Non-pigmented ciliary epithelial cell (primary cell): Measurements from ENCODE around the gene NIPSNAP2.
"Not testable (repeated sequence)": the region's sequence is repeated elsewhere in the genome, so short reads cannot be mapped to it uniquely, and the experiment has no call there.

Experiments
- DNase-seq: peaks from one replicate; pipeline ENCODE4 v3.0.0-alpha.2; 2010; ENCODE audit warnings: low read depth

NIPSNAP2 gene

GRCh38 chr7:55964261-55965099, at the start of gene NIPSNAP2:
NIPSNAP2 (plus strand) TSS chr7:55964585; CDS start chr7:55964610, 25 bp downstream.
- no peak for DNase-seq

- no peak for DNase-seq
These were observed 46.6 kb upstream of the NIPSNAP2 start for GRCh38 chr7:55917771-55918170.

- no peak for DNase-seq
These were observed 36.2 kb upstream of the NIPSNAP2 start for GRCh38 chr7:55928006-55928767.

- no peak for DNase-seq
These were observed 32.8 kb upstream of the NIPSNAP2 start for GRCh38 chr7:55931421-55932151.

- DNase-seq, result no peak
These were observed 24.8 kb upstream of the NIPSNAP2 start for GRCh38 chr7:55939514-55940123.

- DNase-seq, result no peak
These were observed 17.8 kb upstream of the NIPSNAP2 start for GRCh38 chr7:55946545-55946944.

GRCh38 chr7:55951637-55952351, 12.6 kb upstream of the NIPSNAP2 start, which contains the start of gene MRPS17:
MRPS17 (plus strand) TSS chr7:55951877; CDS start chr7:55953196, 1,319 bp downstream.
- DNase-seq, result peak; percentile 46

GRCh38 chr7:55952352-55952671, 12.1 kb upstream of the NIPSNAP2 start:
- not testable (repeated sequence) for DNase-seq

- DNase-seq, result no peak
These were observed 10.5 kb upstream of the NIPSNAP2 start for GRCh38 chr7:55953707-55954475.

- DNase-seq, result no peak
These were observed 7.2 kb upstream of the NIPSNAP2 start for GRCh38 chr7:55957190-55957589.

- no peak for DNase-seq
These were observed 2.4 kb upstream of the NIPSNAP2 start for GRCh38 chr7:55962014-55962413.

GRCh38 chr7:55963584-55964168, 709 bp upstream of the NIPSNAP2 start:
- DNase-seq, result no peak

GRCh38 chr7:55965100-55965470, 700 bp downstream of the NIPSNAP2 start:
- DNase-seq, result no peak

- no peak for DNase-seq
These were observed 1.5 kb downstream of the NIPSNAP2 start for GRCh38 chr7:55965805-55966421.

GRCh38 chr7:55966851-55967250, 2.5 kb downstream of the NIPSNAP2 start:
- DNase-seq, result no peak

- DNase-seq, result no peak
These were observed 5.0 kb downstream of the NIPSNAP2 start for GRCh38 chr7:55969391-55969790.

- no peak for DNase-seq
These were observed 6.2 kb downstream of the NIPSNAP2 start for GRCh38 chr7:55970561-55970960.

- DNase-seq, result no peak
These were observed 6.6 kb downstream of the NIPSNAP2 start for GRCh38 chr7:55970978-55971377.

GRCh38 chr7:55973747-55974250, 9.4 kb downstream of the NIPSNAP2 start:
- no peak for DNase-seq
